A549 (cell line): ENCODE data around the gene LTBP3. TPM values are rescaled to one million over a fixed set of nuclear protein-coding genes. Genes with fewer than 3 reads are reported as not detected.

Experiments
- ATAC-seq, 2 experiments: fragments of 200-7000 bp in 1 of 2; fragments of >200 bp in 1 of 2; cut with Nextera tagmentation in 1 of 2; cut with Tn5 transposase in 1 of 2; 3 replicates each; pipeline versions ENCODE4 v1.8.0 to v1.9.1; 2018 to 2020; ENCODE audit warnings: mild to moderate bottlenecking in 1 of 2, moderate library complexity in 1 of 2
- CTCF ChIA-PET: fragments of 300-600 bp; sonication (Branson Sonifier 250); formaldehyde crosslinking; extraction: SDS; loops from one replicate; lab custom pipeline; 2021; ENCODE audit warnings: antibody characterized with exemption, inconsistent platforms; lab: Yijun Ruan, JAX
- POLR2A ChIA-PET: fragments of 350-600 bp; formaldehyde crosslinking; extraction: SDS; loops from one replicate; lab custom pipeline; 2021; ENCODE audit warnings: antibody characterized with exemption, inconsistent platforms; lab: Yijun Ruan, JAX
- DNase-seq, 2 experiments: peaks; one replicate each; pipeline versions ENCODE4 v3.0.0 to v3.0.0-alpha.2; 2011 to 2016; ENCODE audit warnings: low read depth in 1 of 2, low spot score in 1 of 2
- FAIRE-seq: peaks from 2 replicates; lab custom pipeline; 2011; peaks lifted over from hg19 to GRCh38; lab: Jason Lieb, UNC
- H3K27ac ChIP-seq, 2 experiments: fragments of >200 bp; sonication (Bioruptor Twin); formaldehyde crosslinking; 3 replicates each; pipeline ENCODE4 v1.5.1; 2016 to 2017
- H3K4me1 ChIP-seq: fragments of >200 bp; sonication (Bioruptor Twin); formaldehyde crosslinking; 3 replicates; pipeline ENCODE4 v1.6.1; 2016
- H3K4me2 ChIP-seq: fragments of >200 bp; sonication (Bioruptor Twin); formaldehyde crosslinking; 3 replicates; pipeline ENCODE4 v1.6.1; 2016
- H3K4me3 ChIP-seq: fragments of >200 bp; sonication (Bioruptor Twin); formaldehyde crosslinking; 3 replicates; pipeline ENCODE4 v1.5.1; 2016
- H3K9me3 ChIP-seq: fragments of >200 bp; sonication (Bioruptor Twin); formaldehyde crosslinking; 3 replicates; pipeline ENCODE4 v1.6.1; 2016
- CBX2 ChIP-seq: fragments of 200-600 bp; sonication (generic); IDR thresholded peaks from 2 replicates; pipeline ENCODE4 v1.6.1; 2016; ENCODE audit warnings: low read depth, mild to moderate bottlenecking, borderline replicate concordance
- CHD4 ChIP-seq: fragments of 200-600 bp; sonication (generic); IDR thresholded peaks from 2 replicates; pipeline ENCODE4 v1.6.1; 2016; ENCODE audit warnings: antibody characterized with exemption, mild to moderate bottlenecking, borderline replicate concordance
- CTCF ChIP-seq: fragments of >200 bp; sonication (Bioruptor Twin); formaldehyde crosslinking; IDR thresholded peaks from 3 replicates; pipeline ENCODE4 v1.5.1; 2016
- EHF ChIP-seq: fragments of 250-450 bp; sonication (Bioruptor Pico); IDR thresholded peaks from 2 replicates; pipeline ENCODE4 v1.5.0; 2020; ENCODE audit warnings: mild to moderate bottlenecking
- EHMT2 ChIP-seq: fragments of 200-600 bp; sonication (generic); IDR thresholded peaks from 2 replicates; pipeline ENCODE4 v1.6.1; 2016; ENCODE audit warnings: antibody characterized with exemption, low read depth, mild to moderate bottlenecking, moderate library complexity
- EP300 ChIP-seq, 2 experiments: fragments of >200 bp; sonication (Bioruptor Twin); formaldehyde crosslinking; IDR thresholded peaks; 2 replicates in 1 of 2; 3 replicates in 1 of 2; pipeline ENCODE4 v1.6.1; 2016 to 2017
- ESRRA ChIP-seq: fragments of 150-350 bp; IDR thresholded peaks from 2 replicates; pipeline ENCODE4 v1.6.1; 2014; ENCODE audit warnings: mild to moderate bottlenecking, low read length, borderline replicate concordance
- FOSB ChIP-seq: fragments of 250-450 bp; sonication (Bioruptor Pico); IDR thresholded peaks from 2 replicates; pipeline ENCODE4 v1.5.0; 2020; ENCODE audit warnings: mild to moderate bottlenecking, moderate library complexity
- HEYL ChIP-seq: fragments of 250-450 bp; sonication (Bioruptor Pico); IDR thresholded peaks from 2 replicates; pipeline ENCODE4 v1.8.0; 2021; ENCODE audit warnings: mild to moderate bottlenecking, moderate library complexity
- HMGXB4 ChIP-seq: fragments of 250-450 bp; sonication (Bioruptor Pico); IDR thresholded peaks from 2 replicates; pipeline ENCODE4 v1.5.0; 2021; ENCODE audit warnings: mild to moderate bottlenecking, moderate library complexity, borderline replicate concordance
- HOXA7 ChIP-seq: fragments of 250-450 bp; sonication (Bioruptor Pico); IDR thresholded peaks from 2 replicates; pipeline ENCODE4 v1.5.0; 2020; ENCODE audit warnings: mild to moderate bottlenecking, moderate library complexity
- HOXB5 ChIP-seq: fragments of 250-450 bp; sonication (Bioruptor Pico); IDR thresholded peaks from 2 replicates; pipeline ENCODE4 v1.5.0; 2020; ENCODE audit warnings: mild to moderate bottlenecking, moderate library complexity
- KDM1A ChIP-seq: fragments of 200-600 bp; sonication (generic); IDR thresholded peaks from 2 replicates; pipeline ENCODE4 v1.6.1; 2016; ENCODE audit warnings: low read depth, mild to moderate bottlenecking
- MAFK ChIP-seq: fragments of 450-650 bp; IDR thresholded peaks from 2 replicates; pipeline ENCODE4 v1.6.1; 2014; ENCODE audit not compliant: partially characterized antibody
- MYC ChIP-seq: IDR thresholded peaks from 2 replicates; pipeline ENCODE4 v1.6.1; 2012; ENCODE audit warnings: mild to moderate bottlenecking, inconsistent platforms, low read length, improper control_type of control experiment, borderline replicate concordance
- REST ChIP-seq: fragments of 200-600 bp; sonication (generic); IDR thresholded peaks from 2 replicates; pipeline ENCODE4 v1.6.1; 2016; ENCODE audit warnings: antibody characterized with exemption, mild to moderate bottlenecking, moderate library complexity
- RFX5 ChIP-seq: fragments of 450-650 bp; IDR thresholded peaks from 2 replicates; pipeline ENCODE4 v1.7.1; 2014; ENCODE audit warnings: antibody characterized with exemption, mild to moderate bottlenecking, moderate library complexity
- SREBF2 ChIP-seq: fragments of 450-650 bp; IDR thresholded peaks from 2 replicates; pipeline ENCODE4 v1.6.1; 2014; ENCODE audit warnings: mild to moderate bottlenecking, moderate library complexity
- ZFP36 ChIP-seq: fragments of 450-650 bp; IDR thresholded peaks from 2 replicates; pipeline ENCODE4 v1.6.1; 2014; ENCODE audit warnings: borderline replicate concordance; ENCODE audit not compliant: partially characterized antibody
- ZNF302 ChIP-seq: fragments of 250-450 bp; sonication (Bioruptor Pico); IDR thresholded peaks from 2 replicates; pipeline ENCODE4 v1.9.0; 2021; ENCODE audit warnings: inconsistent platforms, mild to moderate bottlenecking, moderate library complexity
- WGBS: methylation state at CpG from one replicate; pipeline ENCODE4 v1.1.6; 2017; ENCODE audit errors: missing lambda C conversion rate; 5-methylcytosine and 5-hydroxymethylcytosine counted together
- polyA plus RNA-seq, 4 experiments: library from polyadenylated mRNA; depleted of rRNA in 3 of 4; stranded (reverse); fragments of >200 nt; fragmentation: RNase III in 1 of 4; extraction: RNeasy Plus Mini Kit Qiagen cat#74134 plus additional on column Dnase treatment in 1 of 4; gene quantifications; 2 replicates in 3 of 4; 3 replicates in 1 of 4; pipeline ENCODE4 v1.2.3, GENCODE V29; 2011 to 2017

Gene LTBP3
- polyA plus RNA-seq, 2 of the 4 experiments (the other 2 are of a cell fraction): 28.6 to 123 TPM

- Histone ChIP-seq H3K27ac (no peak overlapping the region), H3K4me1 (peaks cover 18% of the 10 kb centered on the region), H3K9me3 (no peaks in the 10 kb centered on the region), H3K4me3 (no peak overlapping the region), H3K4me2 (no peak overlapping the region)
- ChIA-PET POLR2A (no interaction called here), CTCF (interaction anchor here (2.1 to 14.6 kb wide), 4 partner anchors 9 to 41 kb away, joined by 13 to 249 read pairs (median 37); partner anchors contain the start of genes FAM89B, MAP3K11 and PCNX3)
- FAIRE-seq (no peak), DNase-seq (no peak), ATAC-seq (no peak)
- TF ChIP-seq EHF (CRISPR knock-in tag) (no peak), CHD4 (no peak), ESRRA (no peak), SREBF2 (no peak), CBX2 (no peak), KDM1A (no peak), EP300 (IDR thresholded peaks at IDR 0.05) (no peak)
- 86% methylated on average over 3 of the region's 3 CpGs for WGBS
Measured at GRCh38 chr11:65581928-65582327, 23.8 kb upstream of the LTBP3 start.

DNA sequence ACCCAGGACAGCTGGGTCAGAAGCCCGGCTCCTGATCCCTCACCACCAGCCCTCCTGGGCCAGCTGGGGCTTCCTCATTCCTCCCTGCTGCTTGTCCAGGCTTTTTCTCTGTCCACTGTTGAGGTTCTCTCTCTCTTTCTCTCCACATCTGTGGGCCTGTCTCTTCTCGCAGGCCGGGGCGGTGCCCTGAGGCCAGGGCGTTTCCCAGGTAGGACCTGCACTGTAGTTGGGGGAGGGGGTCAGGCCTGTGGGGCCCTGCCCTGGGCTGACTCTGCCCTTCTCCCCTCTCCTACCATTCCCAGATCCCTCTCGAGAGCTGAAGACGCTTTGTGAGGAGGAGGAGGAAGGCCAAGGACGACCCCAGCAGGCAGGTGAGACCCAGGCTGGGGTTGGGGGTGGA lies 22.6 kb upstream of the LTBP3 start:
- H3K27ac ChIP-seq: no peak overlapping the region
- TF ChIP-seq HEYL (CRISPR knock-in tag) (no peak), SREBF2 (no peak), CTCF (no peak), ZNF302 (CRISPR knock-in tag) (no peak), EP300 (IDR thresholded peaks at IDR 0.05) (no peak), ZFP36 (no peak), MYC (no peak), EHMT2 (no peak), HMGXB4 (CRISPR knock-in tag) (no peak), REST (no peak), RFX5 (no peak), CBX2 (no peak), HOXA7 (CRISPR knock-in tag) (no peak), FOSB (CRISPR knock-in tag) (no peak), HOXB5 (CRISPR knock-in tag) (no peak), MAFK (no peak)
- no peak for FAIRE-seq
- no peak overlapping the region for H3K4me3 ChIP-seq
- no peak for ATAC-seq
- ChIA-PET POLR2A (no interaction called here), CTCF (interaction anchor here (1.2 to 6.6 kb wide), 3 partner anchors 8 to 13 kb away, joined by 4 to 58 read pairs (median 26); partner anchors contain the start of genes FAM89B and KCNK7)
- H3K4me1 ChIP-seq: peaks cover 24% of the 10 kb centered on the region
- WGBS: 93% methylated on average over 8 of the region's 8 CpGs
- H3K4me2 ChIP-seq: no peak overlapping the region
- no peaks in the 10 kb centered on the region for H3K9me3 ChIP-seq
- DNase-seq: no peak
